Endodermal cell (in vitro differentiated cells): ENCODE results near the gene SLC27A5. TPM values are rescaled to one million over a fixed set of nuclear protein-coding genes. Genes with fewer than 3 reads are reported as not detected.

Experiments
- DNase-seq: peaks from one replicate; pipeline ENCODE4 v3.0.0-alpha.2; 2017
- H3K27ac ChIP-seq: 2 replicates; pipeline ENCODE4 v1.5.1; 2013; ENCODE audit warnings: mild to moderate bottlenecking, low read depth, low read length, moderate library complexity
- H3K27me3 ChIP-seq: 2 replicates; pipeline ENCODE4 v1.6.1; 2013; ENCODE audit warnings: mild to moderate bottlenecking, low read length, moderate library complexity; ENCODE audit not compliant: insufficient read depth, control insufficient read depth, poor library complexity, severe bottlenecking
- H3K36me3 ChIP-seq: 2 replicates; pipeline ENCODE4 v1.7.0; 2013; ENCODE audit warnings: mild to moderate bottlenecking, low read length, moderate library complexity; ENCODE audit not compliant: control insufficient read depth, insufficient read depth
- H3K4me1 ChIP-seq: one replicate; pipeline ENCODE4 v1.7.0; 2013; ENCODE audit warnings: low read length; ENCODE audit not compliant: control insufficient read depth, insufficient read depth
- H3K4me3 ChIP-seq: 2 replicates; pipeline ENCODE4 v1.5.1; 2013; ENCODE audit warnings: mild to moderate bottlenecking, low read length, moderate library complexity
- H3K9ac ChIP-seq: 2 replicates; pipeline ENCODE4 v1.6.1; 2013; ENCODE audit warnings: mild to moderate bottlenecking, low read length, moderate library complexity; ENCODE audit not compliant: poor library complexity, severe bottlenecking; ENCODE audit errors: extremely low read depth
- H3K9me3 ChIP-seq: 2 replicates; pipeline ENCODE4 v1.6.1; 2013; ENCODE audit warnings: mild to moderate bottlenecking, low read length, moderate library complexity; ENCODE audit not compliant: control insufficient read depth
- H3K27ac Mint-ChIP-seq: 2 replicates; pipeline ENCODE4 v1.8.0; 2020; ENCODE audit warnings: mixed read lengths
- H3K27me3 Mint-ChIP-seq: 2 replicates; pipeline ENCODE4 v1.8.0; 2021; ENCODE audit warnings: mild to moderate bottlenecking, mixed read lengths; ENCODE audit not compliant: insufficient read depth
- H3K36me3 Mint-ChIP-seq: 2 replicates; pipeline ENCODE4 v1.8.0; 2020; ENCODE audit warnings: low read depth, mixed read lengths
- H3K4me1 Mint-ChIP-seq: 2 replicates; pipeline ENCODE4 v1.8.0; 2020; ENCODE audit warnings: mixed read lengths
- H3K4me3 Mint-ChIP-seq: 2 replicates; pipeline ENCODE4 v1.8.0; 2020; ENCODE audit warnings: mild to moderate bottlenecking, moderate library complexity, mixed read lengths
- H3K9me3 Mint-ChIP-seq: 2 replicates; pipeline ENCODE4 v1.8.0; 2020; ENCODE audit warnings: mild to moderate bottlenecking, mixed read lengths
- WGBS, 2 experiments: methylation state at CpG; one replicate each; pipeline versions ENCODE4 v1.1.5 to v1.1.7; 2013; ENCODE audit warnings: missing lambda C conversion rate in 2 of 2, mixed read lengths in 1 of 2; ENCODE audit not compliant: insufficient coverage in 1 of 2, insufficient read length in 1 of 2; 5-methylcytosine and 5-hydroxymethylcytosine counted together
- total RNA-seq, 2 donors: library from RNA; stranded (reverse); fragmentation: NEBNext Ultra II Directional in 1 of 2; extraction: Animal tissue kit (Norgen Biotek cat#: 25700) in 1 of 2; gene quantifications; 2 replicates in 1 of 2; 3 replicates in 1 of 2; pipeline ENCODE4 v1.2.1, GENCODE V29; 2021
- TF ChIP-seq, protein P1 (sequence below): fragments of 200-600 bp; sonication (generic); conservative IDR thresholded peaks from 2 replicates; pipeline ENCODE4 v1.5.0; 2021; ENCODE audit warnings: antibody characterized with exemption, mild to moderate bottlenecking

Gene SLC27A5
- total RNA-seq, 2 donors from 2014 or later, result 13.6 to 15.3 TPM

DNA sequence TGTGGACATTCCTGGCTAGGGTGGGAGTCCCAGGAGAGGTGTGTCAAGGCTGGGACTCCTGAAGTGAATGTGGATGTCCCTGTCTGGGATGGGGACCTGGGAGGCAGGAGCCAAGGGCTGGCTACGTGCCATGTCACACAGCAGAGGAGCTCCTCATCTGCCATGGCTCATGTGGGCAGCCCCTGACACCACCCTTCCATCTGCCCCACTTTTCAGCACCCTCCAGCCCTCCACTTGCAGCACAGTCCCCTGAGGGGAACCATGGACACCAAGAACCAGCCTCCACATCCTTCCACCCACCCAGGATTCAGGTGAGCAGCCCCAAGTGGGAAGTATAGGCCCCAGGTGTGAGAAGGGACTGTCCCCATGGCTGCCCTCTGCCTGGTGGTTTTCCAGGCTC is 33.9 kb downstream of the SLC27A5 start:
- peaks cover 5% of the 10 kb centered on the region for H3K27me3 Mint-ChIP-seq
- H3K4me1 ChIP-seq, result peaks cover 11% of the 10 kb centered on the region
- WGBS, 2 experiments, result 100% methylated on average over 1 of the region's 1 CpG
- H3K9me3 Mint-ChIP-seq, result no peaks in the 10 kb centered on the region
- no peak overlapping the region for H3K27ac ChIP-seq
- H3K9ac ChIP-seq, result no peak overlapping the region
- no peak overlapping the region for H3K27ac Mint-ChIP-seq
- peaks cover 11% of the 10 kb centered on the region for H3K4me1 Mint-ChIP-seq
- H3K4me3 ChIP-seq, result no peak overlapping the region
- H3K9me3 ChIP-seq, result no peaks in the 10 kb centered on the region
- TF ChIP-seq, protein P1, sequence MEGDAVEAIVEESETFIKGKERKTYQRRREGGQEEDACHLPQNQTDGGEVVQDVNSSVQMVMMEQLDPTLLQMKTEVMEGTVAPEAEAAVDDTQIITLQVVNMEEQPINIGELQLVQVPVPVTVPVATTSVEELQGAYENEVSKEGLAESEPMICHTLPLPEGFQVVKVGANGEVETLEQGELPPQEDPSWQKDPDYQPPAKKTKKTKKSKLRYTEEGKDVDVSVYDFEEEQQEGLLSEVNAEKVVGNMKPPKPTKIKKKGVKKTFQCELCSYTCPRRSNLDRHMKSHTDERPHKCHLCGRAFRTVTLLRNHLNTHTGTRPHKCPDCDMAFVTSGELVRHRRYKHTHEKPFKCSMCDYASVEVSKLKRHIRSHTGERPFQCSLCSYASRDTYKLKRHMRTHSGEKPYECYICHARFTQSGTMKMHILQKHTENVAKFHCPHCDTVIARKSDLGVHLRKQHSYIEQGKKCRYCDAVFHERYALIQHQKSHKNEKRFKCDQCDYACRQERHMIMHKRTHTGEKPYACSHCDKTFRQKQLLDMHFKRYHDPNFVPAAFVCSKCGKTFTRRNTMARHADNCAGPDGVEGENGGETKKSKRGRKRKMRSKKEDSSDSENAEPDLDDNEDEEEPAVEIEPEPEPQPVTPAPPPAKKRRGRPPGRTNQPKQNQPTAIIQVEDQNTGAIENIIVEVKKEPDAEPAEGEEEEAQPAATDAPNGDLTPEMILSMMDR, result no peak
- no peak overlapping the region for H3K4me3 Mint-ChIP-seq
- DNase-seq, result no peak
- H3K27me3 ChIP-seq, result no peaks in the 10 kb centered on the region
- peaks cover 11% of the 10 kb centered on the region for H3K36me3 ChIP-seq
- H3K36me3 Mint-ChIP-seq, result peaks cover 11% of the 10 kb centered on the region

DNA sequence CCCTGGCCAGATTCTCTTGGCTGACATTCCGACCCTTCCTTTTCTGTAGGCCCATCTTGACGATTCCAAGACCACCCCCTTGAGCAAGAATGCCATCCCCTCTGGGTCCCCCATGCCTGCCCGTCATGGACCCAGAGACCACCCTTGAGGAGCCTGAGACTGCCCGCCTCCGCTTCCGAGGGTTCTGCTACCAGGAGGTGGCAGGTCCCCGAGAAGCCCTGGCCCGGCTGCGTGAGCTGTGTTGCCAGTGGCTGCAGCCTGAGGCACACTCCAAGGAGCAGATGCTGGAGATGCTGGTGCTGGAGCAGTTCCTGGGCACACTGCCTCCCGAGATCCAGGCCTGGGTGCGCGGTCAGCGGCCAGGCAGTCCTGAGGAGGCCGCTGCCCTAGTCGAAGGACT is 34.7 kb downstream of the SLC27A5 start:
- WGBS, 2 experiments, result 93 to 95% methylated on average over 15 of the region's 15 CpGs
- Histone ChIP-seq H3K27ac (no peak overlapping the region), H3K4me3 (peak overlapping the region; percentile 91), H3K27me3 (no peaks in the 10 kb centered on the region), H3K9me3 (no peaks in the 10 kb centered on the region), H3K36me3 (peaks cover 18% of the 10 kb centered on the region), H3K9ac (no peak overlapping the region), H3K4me1 (peaks cover 11% of the 10 kb centered on the region)
- Mint-ChIP-seq H3K4me1 (peaks cover 11% of the 10 kb centered on the region), H3K9me3 (no peaks in the 10 kb centered on the region), H3K4me3 (peak overlapping the region; percentile 81), H3K27ac (peak overlapping the region; percentile 77), H3K27me3 (peaks cover 5% of the 10 kb centered on the region), H3K36me3 (peaks cover 16% of the 10 kb centered on the region)
- no peak for DNase-seq
- TF ChIP-seq, protein P1, result no peak

DNA sequence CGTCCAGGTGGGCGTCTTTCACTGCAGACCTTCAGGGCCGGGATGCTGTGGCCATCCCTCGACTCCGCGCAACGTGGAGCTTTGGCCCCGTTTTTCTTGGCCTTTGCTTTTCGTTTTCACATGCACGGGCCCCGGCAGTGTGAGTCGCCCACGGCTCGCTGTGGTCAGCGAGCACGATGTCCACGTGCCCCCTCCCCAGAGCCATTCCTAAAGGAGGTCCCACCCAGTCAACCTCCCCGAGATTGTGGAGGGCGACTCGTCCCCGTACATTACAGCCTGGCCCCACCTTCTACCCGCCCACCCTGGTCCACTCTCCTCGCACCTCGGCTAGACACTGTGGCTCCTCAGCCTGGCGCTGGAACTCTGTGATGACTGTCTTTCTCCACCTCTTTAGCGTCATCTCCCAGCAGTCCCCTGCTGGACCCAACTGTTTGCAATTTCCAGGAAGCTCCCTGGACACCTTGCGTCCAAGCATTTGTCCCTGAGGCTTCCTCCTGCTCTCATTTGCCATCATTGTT is 35.2 kb downstream of the SLC27A5 start:
- H3K9ac ChIP-seq, result peak overlapping the region; percentile 46
- Mint-ChIP-seq H3K9me3 (no peaks in the 10 kb centered on the region), H3K36me3 (peaks cover 16% of the 10 kb centered on the region), H3K27ac (peak overlapping the region; percentile 77), H3K27me3 (peaks cover 5% of the 10 kb centered on the region), H3K4me1 (peaks cover 11% of the 10 kb centered on the region), H3K4me3 (peak overlapping the region; percentile 81)
- TF ChIP-seq, protein P1, result no peak
- no peaks in the 10 kb centered on the region for H3K9me3 ChIP-seq
- peaks cover 21% of the 10 kb centered on the region for H3K36me3 ChIP-seq
- no peaks in the 10 kb centered on the region for H3K27me3 ChIP-seq
- peak overlapping the region; percentile 91 for H3K4me3 ChIP-seq
- WGBS, 2 experiments, result 11 to 20% methylated on average over 11 to 27 of the region's 27 CpGs
- H3K4me1 ChIP-seq, result peaks cover 11% of the 10 kb centered on the region
- peak overlapping the region; percentile 80 for H3K27ac ChIP-seq
- DNase-seq, result no peak
